ENCODE results near the gene NEK11. TPM values are rescaled to one million over a fixed set of nuclear protein-coding genes. Genes with fewer than 3 reads are reported as not detected.

The NEK11 gene, protein sequence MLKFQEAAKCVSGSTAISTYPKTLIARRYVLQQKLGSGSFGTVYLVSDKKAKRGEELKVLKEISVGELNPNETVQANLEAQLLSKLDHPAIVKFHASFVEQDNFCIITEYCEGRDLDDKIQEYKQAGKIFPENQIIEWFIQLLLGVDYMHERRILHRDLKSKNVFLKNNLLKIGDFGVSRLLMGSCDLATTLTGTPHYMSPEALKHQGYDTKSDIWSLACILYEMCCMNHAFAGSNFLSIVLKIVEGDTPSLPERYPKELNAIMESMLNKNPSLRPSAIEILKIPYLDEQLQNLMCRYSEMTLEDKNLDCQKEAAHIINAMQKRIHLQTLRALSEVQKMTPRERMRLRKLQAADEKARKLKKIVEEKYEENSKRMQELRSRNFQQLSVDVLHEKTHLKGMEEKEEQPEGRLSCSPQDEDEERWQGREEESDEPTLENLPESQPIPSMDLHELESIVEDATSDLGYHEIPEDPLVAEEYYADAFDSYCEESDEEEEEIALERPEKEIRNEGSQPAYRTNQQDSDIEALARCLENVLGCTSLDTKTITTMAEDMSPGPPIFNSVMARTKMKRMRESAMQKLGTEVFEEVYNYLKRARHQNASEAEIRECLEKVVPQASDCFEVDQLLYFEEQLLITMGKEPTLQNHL
- 3.6 and 6.0 TPM in 2 replicates for total RNA-seq

DNA sequence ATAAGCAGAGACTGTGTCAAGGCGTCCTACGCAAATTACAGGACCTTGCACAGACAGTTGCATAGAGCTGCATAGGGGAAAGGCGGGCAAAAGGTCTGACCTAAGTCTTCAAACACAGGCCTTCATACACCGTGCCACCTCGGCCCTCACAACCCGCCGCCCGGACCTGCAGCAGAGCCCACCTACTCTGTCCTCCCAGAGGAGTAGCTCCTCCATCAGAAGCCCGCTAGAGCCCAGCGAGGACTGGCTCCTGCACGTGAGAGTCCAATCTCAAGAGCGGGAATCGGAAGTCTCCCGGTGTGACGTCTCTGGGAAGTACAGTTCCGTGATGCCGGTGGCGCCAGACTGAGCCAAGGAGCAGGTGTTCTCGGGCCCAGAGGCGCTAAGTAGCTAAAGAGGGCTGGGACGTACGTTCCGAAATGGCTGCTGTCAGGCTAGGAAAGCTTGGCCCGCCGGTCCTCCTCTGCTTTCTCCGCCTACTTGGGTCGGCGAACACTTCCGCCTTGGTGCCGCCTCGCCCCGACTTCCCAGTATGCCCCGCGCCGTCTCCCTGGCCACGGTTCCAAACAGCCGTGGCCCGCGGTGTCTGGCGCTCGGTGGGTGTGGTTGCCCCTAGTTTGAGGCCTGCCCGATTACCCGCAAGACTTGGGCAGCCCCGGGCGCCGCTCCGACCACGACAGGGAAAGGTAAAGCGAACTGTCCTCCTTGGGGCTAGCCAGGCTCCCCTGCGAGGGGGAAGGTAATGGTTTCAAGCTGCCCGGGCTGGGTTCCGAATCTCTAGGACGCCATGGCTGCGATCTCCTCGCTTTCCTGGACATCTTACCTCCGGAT, at the start of gene NEK11, which contains the start of gene ASTE1:
Gene NEK11, plus strand, starts transcription at position 557 of the 831 bp plus-strand sequence. CDS start 2,832 bp downstream, outside the sequence.
Gene ASTE1, minus strand, starts transcription at position 505 of the 831 bp plus-strand sequence. CDS start 1,519 bp downstream, outside the sequence.

GRCh38 chr3:131381445-131382291, 355.0 kb downstream of the NEK11 start, which contains the start of gene NUDT16:
TSS of gene NUDT16 (plus strand) at chr3:131381774. CDS start at chr3:131381805, 31 bp downstream.

Other genes with a start within 250 kb of the NEK11 start
- 265 and 320 TPM in 2 replicates for gene ATP2C1, start 132.8 kb upstream of the NEK11 start, total RNA-seq
- 4.7 and 5.3 TPM in 2 replicates for gene ASTE1, start 52 bp upstream of the NEK11 start, total RNA-seq